Activated CD8-positive, alpha-beta T cell treated with anti-CD3 and anti-CD28 coated beads, Interleukin-2, amount 10 ng/mL, durations not matched to agents 7 days and 5 days (primary cell): ENCODE measurements around the gene PLXNA4. TPM values are rescaled to one million over a fixed set of nuclear protein-coding genes. Genes with fewer than 3 reads are reported as not detected.
"Not testable (repeated sequence)": the region's sequence is repeated elsewhere in the genome, so short reads cannot be mapped to it uniquely, and the experiment has no call there.

Experiments used
- ATAC-seq: fragments of 150-1000 bp; cut with Tn5 transposase; one replicate; pipeline ENCODE4 v1.10.0; 2021; ENCODE audit warnings: moderate library complexity
- CTCF ChIA-PET: fragments of 350-600 bp; sonication (Branson Sonifier 250); formaldehyde crosslinking; loops from one replicate; lab custom pipeline; 2021; ENCODE audit warnings: antibody characterized with exemption; lab: Charles Lee
- POLR2A ChIA-PET: fragments of 350-600 bp; sonication (Branson Sonifier 250); formaldehyde crosslinking; loops from one replicate; lab custom pipeline; 2021; ENCODE audit warnings: antibody characterized with exemption; lab: Charles Lee
- DNase-seq: peaks from one replicate; pipeline ENCODE4 v3.0.0-alpha.2; 2020
- H3K27ac Mint-ChIP-seq: one replicate; pipeline ENCODE4 v1.8.0; 2021; ENCODE audit warnings: mild to moderate bottlenecking, mixed read lengths
- H3K27me3 Mint-ChIP-seq: one replicate; pipeline ENCODE4 v1.8.0; 2021; ENCODE audit warnings: low read depth, mixed read lengths
- H3K36me3 Mint-ChIP-seq: one replicate; pipeline ENCODE4 v1.8.0; 2021; ENCODE audit warnings: low read depth, mixed read lengths
- H3K4me1 Mint-ChIP-seq: one replicate; pipeline ENCODE4 v1.8.0; 2021; ENCODE audit warnings: low read depth, mixed read lengths
- H3K4me3 Mint-ChIP-seq: one replicate; pipeline ENCODE4 v1.8.0; 2021; ENCODE audit warnings: mild to moderate bottlenecking, mixed read lengths
- H3K9me3 Mint-ChIP-seq: one replicate; pipeline ENCODE4 v1.8.0; 2022; ENCODE audit warnings: mixed read lengths; ENCODE audit not compliant: insufficient read depth
- total RNA-seq, 2 experiments: library from RNA; stranded (reverse); gene quantifications; one replicate each; pipeline ENCODE4 v1.2.3, GENCODE V29; 2021

Gene PLXNA4
- total RNA-seq, 2 experiments from 2014 or later = 45.4 to 47.2 TPM

GRCh38 chr7:132165695-132166094 is 410.6 kb downstream of the PLXNA4 start:
- H3K27me3 Mint-ChIP-seq, H3K4me3 Mint-ChIP-seq, H3K9me3 Mint-ChIP-seq, POLR2A ChIA-PET, H3K27ac Mint-ChIP-seq, DNase-seq, ATAC-seq, CTCF ChIA-PET, H3K36me3 Mint-ChIP-seq, H3K4me1 Mint-ChIP-seq: not testable (repeated sequence)

GRCh38 chr7:132164558-132165125 is 411.6 kb downstream of the PLXNA4 start:
- H3K4me1 Mint-ChIP-seq = no peaks in the 10 kb centered on the region
- DNase-seq (no peak), ATAC-seq (no peak)
- POLR2A ChIA-PET = no interaction called here
- no peak overlapping the region for H3K27ac Mint-ChIP-seq
- CTCF ChIA-PET = no interaction called here
- no peaks in the 10 kb centered on the region for H3K27me3 Mint-ChIP-seq
- H3K4me3 Mint-ChIP-seq = no peak overlapping the region
- no peaks in the 10 kb centered on the region for H3K9me3 Mint-ChIP-seq
- H3K36me3 Mint-ChIP-seq = peaks cover 2% of the 10 kb centered on the region

- no peak overlapping the region for H3K4me3 Mint-ChIP-seq
- H3K27me3 Mint-ChIP-seq = no peaks in the 10 kb centered on the region
- H3K36me3 Mint-ChIP-seq = peaks cover 12% of the 10 kb centered on the region
- H3K27ac Mint-ChIP-seq = no peak overlapping the region
- DNase-seq = no peak
- ATAC-seq = no peak
- no peaks in the 10 kb centered on the region for H3K4me1 Mint-ChIP-seq
- no peaks in the 10 kb centered on the region for H3K9me3 Mint-ChIP-seq
- ChIA-PET POLR2A (no interaction called here), CTCF (no interaction called here)
Observed at GRCh38 chr7:132162556-132163144, 413.6 kb downstream of the PLXNA4 start.

GRCh38 chr7:132161976-132162375 is 414.3 kb downstream of the PLXNA4 start:
- no peaks in the 10 kb centered on the region for H3K27me3 Mint-ChIP-seq
- H3K27ac Mint-ChIP-seq = no peak overlapping the region
- no peaks in the 10 kb centered on the region for H3K9me3 Mint-ChIP-seq
- no peak overlapping the region for H3K4me3 Mint-ChIP-seq
- DNase-seq (no peak), ATAC-seq (no peak)
- H3K4me1 Mint-ChIP-seq = no peaks in the 10 kb centered on the region
- ChIA-PET CTCF (no interaction called here), POLR2A (no interaction called here)
- peaks cover 11% of the 10 kb centered on the region for H3K36me3 Mint-ChIP-seq

GRCh38 chr7:132161533-132161915 is 414.7 kb downstream of the PLXNA4 start:
- ATAC-seq (no peak), DNase-seq (no peak)
- CTCF ChIA-PET = no interaction called here
- Mint-ChIP-seq H3K4me1 (no peaks in the 10 kb centered on the region), H3K27ac (no peak overlapping the region), H3K9me3 (no peaks in the 10 kb centered on the region), H3K4me3 (no peak overlapping the region), H3K36me3 (peaks cover 11% of the 10 kb centered on the region), H3K27me3 (no peaks in the 10 kb centered on the region)
- POLR2A ChIA-PET = no interaction called here

GRCh38 chr7:132160611-132161532 is 415.4 kb downstream of the PLXNA4 start:
- ATAC-seq (no peak), DNase-seq (no peak)
- CTCF ChIA-PET = no interaction called here
- POLR2A ChIA-PET = no interaction called here
- Mint-ChIP-seq H3K27ac (no peak overlapping the region), H3K4me3 (no peak overlapping the region), H3K36me3 (peaks cover 16% of the 10 kb centered on the region), H3K9me3 (no peaks in the 10 kb centered on the region), H3K27me3 (no peaks in the 10 kb centered on the region), H3K4me1 (no peaks in the 10 kb centered on the region)

- no peaks in the 10 kb centered on the region for H3K27me3 Mint-ChIP-seq
- peaks cover 16% of the 10 kb centered on the region for H3K36me3 Mint-ChIP-seq
- no peaks in the 10 kb centered on the region for H3K4me1 Mint-ChIP-seq
- H3K4me3 Mint-ChIP-seq = no peak overlapping the region
- DNase-seq = no peak
- CTCF ChIA-PET = no interaction called here
- POLR2A ChIA-PET = no interaction called here
- no peaks in the 10 kb centered on the region for H3K9me3 Mint-ChIP-seq
- no peak for ATAC-seq
- H3K27ac Mint-ChIP-seq = no peak overlapping the region
Observed at GRCh38 chr7:132158841-132159240, 417.4 kb downstream of the PLXNA4 start.

- Mint-ChIP-seq H3K36me3 (peaks cover 16% of the 10 kb centered on the region), H3K9me3 (no peaks in the 10 kb centered on the region), H3K4me1 (no peaks in the 10 kb centered on the region), H3K27ac (no peak overlapping the region), H3K4me3 (no peak overlapping the region), H3K27me3 (no peaks in the 10 kb centered on the region)
- CTCF ChIA-PET = no interaction called here
- DNase-seq (no peak), ATAC-seq (no peak)
- POLR2A ChIA-PET = no interaction called here
Observed at GRCh38 chr7:132158166-132158565, 418.1 kb downstream of the PLXNA4 start.

GRCh38 chr7:132155715-132156114 is 420.6 kb downstream of the PLXNA4 start:
- no peak for ATAC-seq
- no peaks in the 10 kb centered on the region for H3K4me1 Mint-ChIP-seq
- no peaks in the 10 kb centered on the region for H3K27me3 Mint-ChIP-seq
- no peak overlapping the region for H3K4me3 Mint-ChIP-seq
- no peak for DNase-seq
- peaks cover 16% of the 10 kb centered on the region for H3K36me3 Mint-ChIP-seq
- no peak overlapping the region for H3K27ac Mint-ChIP-seq
- H3K9me3 Mint-ChIP-seq = no peaks in the 10 kb centered on the region
- POLR2A ChIA-PET = no interaction called here
- CTCF ChIA-PET = no interaction called here

- no peaks in the 10 kb centered on the region for H3K27me3 Mint-ChIP-seq
- H3K4me3 Mint-ChIP-seq = no peak overlapping the region
- DNase-seq (no peak), ATAC-seq (no peak)
- H3K4me1 Mint-ChIP-seq = no peaks in the 10 kb centered on the region
- peaks cover 16% of the 10 kb centered on the region for H3K36me3 Mint-ChIP-seq
- CTCF ChIA-PET = no interaction called here
- H3K27ac Mint-ChIP-seq = no peak overlapping the region
- H3K9me3 Mint-ChIP-seq = no peaks in the 10 kb centered on the region
- POLR2A ChIA-PET = no interaction called here
Observed at GRCh38 chr7:132154695-132155471, 421.4 kb downstream of the PLXNA4 start.

- no peaks in the 10 kb centered on the region for H3K4me1 Mint-ChIP-seq
- H3K27me3 Mint-ChIP-seq = no peaks in the 10 kb centered on the region
- ATAC-seq = no peak
- H3K36me3 Mint-ChIP-seq = peaks cover 15% of the 10 kb centered on the region
- ChIA-PET CTCF (no interaction called here), POLR2A (interaction anchor here (0.6 kb wide), 1 partner anchor 1171 kb away, joined by 3 read pairs; no protein-coding TSS in a partner anchor)
- H3K27ac Mint-ChIP-seq = no peak overlapping the region
- H3K4me3 Mint-ChIP-seq = no peak overlapping the region
- no peak for DNase-seq
- no peaks in the 10 kb centered on the region for H3K9me3 Mint-ChIP-seq
Observed at GRCh38 chr7:132154248-132154647, 422.0 kb downstream of the PLXNA4 start.
